GM12878 (cell line): ENCODE data around the gene DPF3.

Experiments
- MXI1 ChIP-seq: fragments of 150-350 bp; IDR thresholded peaks from 2 replicates; pipeline ENCODE4 v1.6.1; 2011; ENCODE audit warnings: low read depth, mild to moderate bottlenecking, inconsistent platforms, low read length, improper control_type of control experiment
- POLR2A ChIP-seq: IDR thresholded peaks from 2 replicates; pipeline ENCODE4 v1.6.1; 2011; ENCODE audit warnings: low read depth, mild to moderate bottlenecking, low read length
- TF ChIP-seq, protein P1 (sequence below), 3 experiments: IDR thresholded peaks in 2 of 3; conservative IDR thresholded peaks in 1 of 3; 2 replicates each; pipeline ENCODE4 v1.5.1; 2011; ENCODE audit warnings: low read depth in 3 of 3, low read length in 3 of 3, mild to moderate bottlenecking in 3 of 3, control low read depth in 2 of 3, moderate library complexity in 2 of 3, inconsistent platforms in 1 of 3, mixed read lengths in 1 of 3; ENCODE audit not compliant: control insufficient read depth in 2 of 3, insufficient read depth in 1 of 3; ENCODE audit errors: extremely low read depth in 1 of 3

DNA sequence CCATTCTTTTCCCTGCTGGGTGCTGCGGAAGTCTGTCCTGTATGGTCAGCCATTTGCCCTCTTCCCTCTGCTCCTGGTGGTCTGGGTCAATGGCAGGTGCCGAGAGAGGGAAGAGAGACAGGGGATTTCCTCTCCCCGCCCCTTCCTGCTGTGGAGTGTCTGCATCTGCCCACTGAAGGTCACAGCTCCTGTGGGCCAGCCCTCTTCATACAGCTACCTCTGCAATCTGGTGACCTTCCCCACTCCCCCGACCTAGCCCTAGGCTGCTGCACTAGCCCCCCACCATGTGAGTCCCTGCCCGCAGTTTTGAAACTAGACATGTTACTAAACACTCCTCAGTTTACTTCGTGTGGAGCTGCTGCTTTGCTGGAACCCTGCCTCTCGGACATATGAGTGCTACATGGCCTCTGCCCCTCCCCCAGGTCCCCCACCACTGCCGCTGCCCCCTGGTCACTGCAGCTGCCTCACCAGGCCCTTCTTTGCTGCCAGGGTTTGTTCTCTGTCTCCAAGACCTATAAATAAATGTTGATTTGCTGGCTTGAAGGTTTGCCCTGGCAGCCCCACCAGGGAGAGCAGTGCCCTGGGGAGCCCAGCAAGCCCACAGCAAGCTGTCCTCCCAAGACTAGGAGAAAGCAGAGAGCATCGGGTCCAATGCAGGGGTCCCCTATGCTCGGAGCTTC, 102.9 kb downstream of the DPF3 start:
- TF ChIP-seq POLR2A (no peak), MXI1 (no peak)
- TF ChIP-seq, protein P1, sequence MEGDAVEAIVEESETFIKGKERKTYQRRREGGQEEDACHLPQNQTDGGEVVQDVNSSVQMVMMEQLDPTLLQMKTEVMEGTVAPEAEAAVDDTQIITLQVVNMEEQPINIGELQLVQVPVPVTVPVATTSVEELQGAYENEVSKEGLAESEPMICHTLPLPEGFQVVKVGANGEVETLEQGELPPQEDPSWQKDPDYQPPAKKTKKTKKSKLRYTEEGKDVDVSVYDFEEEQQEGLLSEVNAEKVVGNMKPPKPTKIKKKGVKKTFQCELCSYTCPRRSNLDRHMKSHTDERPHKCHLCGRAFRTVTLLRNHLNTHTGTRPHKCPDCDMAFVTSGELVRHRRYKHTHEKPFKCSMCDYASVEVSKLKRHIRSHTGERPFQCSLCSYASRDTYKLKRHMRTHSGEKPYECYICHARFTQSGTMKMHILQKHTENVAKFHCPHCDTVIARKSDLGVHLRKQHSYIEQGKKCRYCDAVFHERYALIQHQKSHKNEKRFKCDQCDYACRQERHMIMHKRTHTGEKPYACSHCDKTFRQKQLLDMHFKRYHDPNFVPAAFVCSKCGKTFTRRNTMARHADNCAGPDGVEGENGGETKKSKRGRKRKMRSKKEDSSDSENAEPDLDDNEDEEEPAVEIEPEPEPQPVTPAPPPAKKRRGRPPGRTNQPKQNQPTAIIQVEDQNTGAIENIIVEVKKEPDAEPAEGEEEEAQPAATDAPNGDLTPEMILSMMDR (IDR thresholded peaks at IDR 0.05 in 2 of 3, conservative IDR thresholded peaks at IDR 0.05 in 1 of 3; ENCODE audit: control insufficient read depth in 2 of 3, extremely low read depth in 1 of 3, insufficient read depth in 1 of 3, low read depth in 3 of 3, low read length in 3 of 3): no peak
